Ramos (cell line): ENCODE data around the gene SETBP1.

ENCODE experiments used
- in situ Hi-C: fragments of 300-500 bp; cut with MboI; formaldehyde crosslinking; loops from one replicate; pipeline ENCODE4 v1.14.3; 2022; ENCODE audit warnings: low sequenced_read_pairs; ENCODE audit not compliant: unreplicated experiment

Gene SETBP1

GRCh38 chr18:45068400-45069094 lies 387.9 kb downstream of the SETBP1 start:
- in situ Hi-C loops, result loop anchor here (10.0 kb wide), 1 partner anchor 136 kb away; no protein-coding TSS in a partner anchor

- in situ Hi-C loops, result loop anchor here (10.0 kb wide), 1 partner anchor 135 kb away; no protein-coding TSS in a partner anchor
These were observed 388.9 kb downstream of the SETBP1 start for GRCh38 chr18:45069546-45069945.

- in situ Hi-C loops, result no loop called here
These were observed 391.3 kb downstream of the SETBP1 start for GRCh38 chr18:45071956-45072355.

GRCh38 chr18:45073556-45073955 lies 392.9 kb downstream of the SETBP1 start:
- in situ Hi-C loops, result no loop called here

GRCh38 chr18:45081566-45082181 lies 401.0 kb downstream of the SETBP1 start:
- in situ Hi-C loops, result no loop called here

GRCh38 chr18:45083226-45083855 lies 402.7 kb downstream of the SETBP1 start:
- in situ Hi-C loops, result no loop called here

GRCh38 chr18:45084206-45084605 lies 403.5 kb downstream of the SETBP1 start:
- in situ Hi-C loops, result no loop called here

GRCh38 chr18:45085916-45086624 lies 405.4 kb downstream of the SETBP1 start:
- in situ Hi-C loops, result no loop called here

- in situ Hi-C loops, result no loop called here
These were observed 406.1 kb downstream of the SETBP1 start for GRCh38 chr18:45086777-45087176.

GRCh38 chr18:45090526-45091140 lies 409.9 kb downstream of the SETBP1 start:
- in situ Hi-C loops, result no loop called here

- in situ Hi-C loops, result loop anchor here (25.0 kb wide), 1 partner anchor 413 kb away; the partner anchor contains the start of gene SETBP1
These were observed 419.8 kb downstream of the SETBP1 start for GRCh38 chr18:45100321-45101105.

- in situ Hi-C loops, result loop anchor here (25.0 kb wide), 1 partner anchor 415 kb away; the partner anchor contains the start of gene SETBP1
These were observed 421.4 kb downstream of the SETBP1 start for GRCh38 chr18:45102126-45102525.

- in situ Hi-C loops, result loop anchor here (25.0 kb wide), 1 partner anchor 416 kb away; the partner anchor contains the start of gene SETBP1
These were observed 422.2 kb downstream of the SETBP1 start for GRCh38 chr18:45102863-45103262.

GRCh38 chr18:45103319-45104048 lies 422.8 kb downstream of the SETBP1 start:
- in situ Hi-C loops, result loop anchor here (25.0 kb wide), 1 partner anchor 416 kb away; the partner anchor contains the start of gene SETBP1

GRCh38 chr18:45104049-45104395 lies 423.3 kb downstream of the SETBP1 start:
- in situ Hi-C loops, result loop anchor here (25.0 kb wide), 1 partner anchor 417 kb away; the partner anchor contains the start of gene SETBP1

- in situ Hi-C loops, result loop anchor here (25.0 kb wide), 1 partner anchor 419 kb away; the partner anchor contains the start of gene SETBP1
These were observed 425.7 kb downstream of the SETBP1 start for GRCh38 chr18:45106331-45106774.

- in situ Hi-C loops, result loop anchor here (25.0 kb wide), 1 partner anchor 420 kb away; the partner anchor contains the start of gene SETBP1
These were observed 426.7 kb downstream of the SETBP1 start for GRCh38 chr18:45107425-45107824.

- in situ Hi-C loops, result loop anchor here (25.0 kb wide), 1 partner anchor 421 kb away; the partner anchor contains the start of gene SETBP1
These were observed 428.1 kb downstream of the SETBP1 start for GRCh38 chr18:45108754-45109153.
